ENCODE results near the gene ETV5. TPM values are rescaled to one million over a fixed set of nuclear protein-coding genes. Genes with fewer than 3 reads are reported as not detected.

ETV5 gene
- total RNA-seq, 1 donor from 2014 or later, result 40.6 TPM

- H3K4me3 Mint-ChIP-seq (ENCODE audit: unreplicated experiment), result no peak overlapping the region
- DNase-seq (ENCODE audit: low spot score), result no peak
- no peaks in the 10 kb centered on the region for H3K4me1 Mint-ChIP-seq (ENCODE audit: unreplicated experiment)
- no peaks in the 10 kb centered on the region for H3K9me3 Mint-ChIP-seq (ENCODE audit: unreplicated experiment)
- no peak for TF ChIP-seq CTCF (IDR thresholded peaks at IDR 0.05; ENCODE audit: unreplicated experiment)
- no peak overlapping the region for H3K27ac Mint-ChIP-seq (ENCODE audit: unreplicated experiment)
- H3K27me3 Mint-ChIP-seq (ENCODE audit: unreplicated experiment), result no peaks in the 10 kb centered on the region
- H3K36me3 Mint-ChIP-seq (ENCODE audit: low read depth, unreplicated experiment), result no peaks in the 10 kb centered on the region
Observed at GRCh38 chr3:185999221-185999620, 109.7 kb downstream of the ETV5 start.

GRCh38 chr3:185998136-185998535 lies 110.8 kb downstream of the ETV5 start:
- Mint-ChIP-seq H3K27ac (ENCODE audit: unreplicated experiment) (no peak overlapping the region), H3K36me3 (ENCODE audit: low read depth, unreplicated experiment) (no peaks in the 10 kb centered on the region), H3K4me3 (ENCODE audit: unreplicated experiment) (no peak overlapping the region), H3K27me3 (ENCODE audit: unreplicated experiment) (peaks cover 2% of the 10 kb centered on the region), H3K9me3 (ENCODE audit: unreplicated experiment) (no peaks in the 10 kb centered on the region), H3K4me1 (ENCODE audit: unreplicated experiment) (no peaks in the 10 kb centered on the region)
- no peak for DNase-seq (ENCODE audit: low spot score)
- TF ChIP-seq CTCF (IDR thresholded peaks at IDR 0.05; ENCODE audit: unreplicated experiment), result no peak

GRCh38 chr3:185997130-185997529 lies 111.8 kb downstream of the ETV5 start:
- Mint-ChIP-seq H3K9me3 (ENCODE audit: unreplicated experiment) (no peaks in the 10 kb centered on the region), H3K27me3 (ENCODE audit: unreplicated experiment) (peaks cover 2% of the 10 kb centered on the region), H3K4me3 (ENCODE audit: unreplicated experiment) (no peak overlapping the region), H3K27ac (ENCODE audit: unreplicated experiment) (no peak overlapping the region), H3K4me1 (ENCODE audit: unreplicated experiment) (no peaks in the 10 kb centered on the region), H3K36me3 (ENCODE audit: low read depth, unreplicated experiment) (no peaks in the 10 kb centered on the region)
- DNase-seq (ENCODE audit: low spot score), result no peak
- TF ChIP-seq CTCF (IDR thresholded peaks at IDR 0.05; ENCODE audit: unreplicated experiment), result no peak

Other genes starting within 250 kb of the ETV5 start
- 132 TPM for gene TRA2B, start 171.1 kb downstream of the ETV5 start, total RNA-seq (ENCODE audit: unreplicated experiment)